AG09319 (cell line): ENCODE measurements around the gene APRT.
A peak's percentile ranks its signal among the peaks of the same experiment; 100 is the strongest.
"Not testable (repeated sequence)": the region's sequence is repeated elsewhere in the genome, so short reads cannot be mapped to it uniquely, and the experiment has no call there.

Experiments used
- DNase-seq: peaks from one replicate; pipeline ENCODE4 v3.0.0-alpha.2; 2010; ENCODE audit warnings: low read depth; ENCODE audit errors: extremely low read depth
- TF ChIP-seq, protein P1 (sequence below): IDR thresholded peaks from 2 replicates; pipeline ENCODE4 v1.5.1; 2011; ENCODE audit warnings: low read depth, mild to moderate bottlenecking, inconsistent platforms, low read length, moderate library complexity

APRT gene

DNA sequence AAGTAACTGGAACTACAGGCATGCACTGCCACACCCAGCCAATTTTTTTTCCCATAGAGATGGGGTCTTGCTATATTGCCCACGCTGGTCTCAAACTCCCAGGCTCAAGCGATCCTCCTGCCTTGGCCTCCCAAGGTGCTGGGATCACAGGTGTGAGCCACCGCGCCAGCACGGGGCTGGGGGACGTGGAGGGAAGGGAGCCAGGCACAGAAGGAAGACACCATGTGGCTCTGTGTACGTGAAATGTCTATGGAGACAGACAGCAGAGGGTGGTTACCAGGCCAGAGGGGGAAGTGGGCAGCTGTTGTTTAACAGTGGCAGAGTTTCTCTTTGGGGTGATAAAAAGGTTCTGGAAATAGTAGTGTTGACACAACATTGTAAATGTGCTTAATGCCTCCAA is 22.1 kb downstream of the APRT start:
- TF ChIP-seq, protein P1, sequence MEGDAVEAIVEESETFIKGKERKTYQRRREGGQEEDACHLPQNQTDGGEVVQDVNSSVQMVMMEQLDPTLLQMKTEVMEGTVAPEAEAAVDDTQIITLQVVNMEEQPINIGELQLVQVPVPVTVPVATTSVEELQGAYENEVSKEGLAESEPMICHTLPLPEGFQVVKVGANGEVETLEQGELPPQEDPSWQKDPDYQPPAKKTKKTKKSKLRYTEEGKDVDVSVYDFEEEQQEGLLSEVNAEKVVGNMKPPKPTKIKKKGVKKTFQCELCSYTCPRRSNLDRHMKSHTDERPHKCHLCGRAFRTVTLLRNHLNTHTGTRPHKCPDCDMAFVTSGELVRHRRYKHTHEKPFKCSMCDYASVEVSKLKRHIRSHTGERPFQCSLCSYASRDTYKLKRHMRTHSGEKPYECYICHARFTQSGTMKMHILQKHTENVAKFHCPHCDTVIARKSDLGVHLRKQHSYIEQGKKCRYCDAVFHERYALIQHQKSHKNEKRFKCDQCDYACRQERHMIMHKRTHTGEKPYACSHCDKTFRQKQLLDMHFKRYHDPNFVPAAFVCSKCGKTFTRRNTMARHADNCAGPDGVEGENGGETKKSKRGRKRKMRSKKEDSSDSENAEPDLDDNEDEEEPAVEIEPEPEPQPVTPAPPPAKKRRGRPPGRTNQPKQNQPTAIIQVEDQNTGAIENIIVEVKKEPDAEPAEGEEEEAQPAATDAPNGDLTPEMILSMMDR = no peak
- no peak for DNase-seq

DNA sequence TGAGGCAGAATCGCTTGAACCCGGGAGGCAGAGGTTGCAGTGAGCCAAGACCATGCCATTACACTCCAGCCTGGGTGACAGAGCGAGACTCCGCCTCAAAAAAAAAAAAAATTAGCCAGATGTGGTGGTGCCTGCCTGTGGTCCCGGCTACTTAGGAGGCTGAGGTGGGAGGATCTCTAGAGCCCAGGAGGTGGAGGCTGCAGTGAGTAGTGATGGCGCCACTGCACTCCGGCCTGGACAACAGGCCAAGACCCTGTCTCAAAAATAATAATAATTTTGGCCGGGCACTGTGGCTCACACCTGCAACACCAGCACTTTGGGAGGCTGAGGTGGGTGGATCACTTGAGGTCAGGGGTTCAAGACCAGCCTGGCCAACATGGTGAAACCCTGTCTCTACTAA is 23.0 kb downstream of the APRT start:
- DNase-seq = not testable (repeated sequence)

DNA sequence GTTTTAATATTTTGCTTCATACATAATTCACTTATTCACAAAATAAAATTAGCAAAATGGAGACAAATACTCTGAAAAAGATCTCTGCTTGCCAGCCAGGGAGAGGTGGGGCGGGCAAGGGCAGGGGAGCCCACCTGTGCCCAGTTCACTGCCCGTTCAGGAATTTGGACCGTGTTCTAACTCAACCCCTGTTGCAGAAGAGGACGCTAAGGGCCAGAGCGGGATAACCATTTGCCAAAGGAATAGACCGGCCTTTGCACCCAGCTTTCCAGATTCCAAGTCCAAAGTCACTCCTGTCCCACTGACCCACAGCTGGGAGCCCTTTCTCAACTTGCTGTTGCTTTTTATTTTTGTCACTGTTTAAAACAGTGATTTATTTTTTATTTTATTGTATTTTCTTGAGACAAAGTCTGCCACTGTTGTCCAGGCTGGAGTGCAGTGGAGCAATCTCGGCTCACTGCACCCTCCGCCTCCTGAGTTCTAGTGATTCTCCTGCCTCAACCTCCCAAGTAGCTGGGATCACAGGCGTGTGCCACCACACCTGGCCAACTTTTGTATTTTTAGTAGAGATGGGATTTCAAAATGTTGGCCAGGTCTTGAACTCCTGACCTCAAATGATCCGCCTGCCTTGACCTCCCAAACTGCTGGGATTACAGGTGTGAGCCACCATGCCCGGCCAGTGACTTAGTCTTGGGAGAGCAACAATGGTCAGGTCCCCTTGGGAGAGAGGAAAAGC is 24.0 kb downstream of the APRT start:
- DNase-seq = no peak
- TF ChIP-seq, protein P1 = no peak

DNA sequence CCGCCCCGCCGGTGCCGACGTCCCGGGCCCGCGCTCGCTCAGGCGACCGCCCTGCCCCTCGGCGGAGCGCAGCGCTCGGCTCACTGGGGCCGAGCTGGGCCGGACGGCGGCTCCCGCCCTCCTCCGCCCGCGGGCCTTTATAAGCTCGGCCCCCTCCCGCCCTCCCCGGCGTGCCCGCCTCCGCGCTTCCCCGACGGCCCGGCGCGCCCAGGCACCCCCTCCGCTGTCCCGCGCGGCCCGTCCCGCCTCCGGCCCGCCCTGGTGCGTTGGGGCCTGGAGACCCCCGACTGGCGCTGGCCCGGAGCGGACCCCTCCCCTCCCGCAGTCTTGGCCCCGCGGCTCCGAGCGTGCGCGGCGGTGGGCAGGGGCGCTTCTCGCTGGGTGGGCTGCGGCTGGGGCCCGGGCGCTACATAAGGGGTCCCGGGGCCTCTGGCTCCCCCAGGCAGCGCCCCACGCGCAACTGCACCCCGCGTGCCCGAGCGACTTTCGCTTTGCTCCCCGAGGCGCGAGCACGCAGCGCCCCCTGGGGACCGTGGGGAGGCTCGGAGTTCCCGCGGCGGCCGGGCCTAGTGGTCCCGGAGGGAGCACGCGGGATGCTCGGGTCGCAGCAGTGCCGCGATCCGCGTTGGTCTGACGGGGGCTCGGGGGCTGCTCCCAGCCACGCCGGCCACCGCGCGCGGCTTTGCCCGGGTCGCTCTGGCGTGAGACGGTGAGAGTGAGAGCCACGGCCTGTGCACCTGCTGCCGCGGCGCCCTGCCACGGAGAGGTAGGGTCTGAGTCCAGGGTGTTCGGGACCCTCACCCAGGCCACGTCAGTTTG is 26.4 kb downstream of the APRT start, which contains the start of gene PIEZO1:
TSS of gene PIEZO1 (minus strand) at position 115 of the 819 bp plus-strand sequence. CDS start 256 bp downstream, outside the sequence.
- TF ChIP-seq, protein P1 = peak; percentile 76

DNA sequence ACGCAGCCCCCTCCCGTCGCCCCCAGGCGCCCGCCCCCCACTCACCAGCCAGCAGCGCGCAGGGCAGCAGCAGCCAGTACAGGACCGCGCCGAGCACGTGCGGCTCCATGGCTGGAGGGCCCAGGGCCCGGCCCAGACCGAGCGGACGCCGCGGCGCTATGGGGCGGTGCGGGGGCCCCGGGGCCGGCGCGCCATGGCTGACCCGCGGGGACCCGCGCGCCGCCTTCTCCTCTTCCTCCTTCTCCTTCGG is 26.9 kb downstream of the APRT start:
- DNase-seq = no peak
- TF ChIP-seq, protein P1 = no peak

More for the DNA sequence above, 26.4 kb downstream of the APRT start, which contains the start of gene PIEZO1:
- DNase-seq = no peak

DNA sequence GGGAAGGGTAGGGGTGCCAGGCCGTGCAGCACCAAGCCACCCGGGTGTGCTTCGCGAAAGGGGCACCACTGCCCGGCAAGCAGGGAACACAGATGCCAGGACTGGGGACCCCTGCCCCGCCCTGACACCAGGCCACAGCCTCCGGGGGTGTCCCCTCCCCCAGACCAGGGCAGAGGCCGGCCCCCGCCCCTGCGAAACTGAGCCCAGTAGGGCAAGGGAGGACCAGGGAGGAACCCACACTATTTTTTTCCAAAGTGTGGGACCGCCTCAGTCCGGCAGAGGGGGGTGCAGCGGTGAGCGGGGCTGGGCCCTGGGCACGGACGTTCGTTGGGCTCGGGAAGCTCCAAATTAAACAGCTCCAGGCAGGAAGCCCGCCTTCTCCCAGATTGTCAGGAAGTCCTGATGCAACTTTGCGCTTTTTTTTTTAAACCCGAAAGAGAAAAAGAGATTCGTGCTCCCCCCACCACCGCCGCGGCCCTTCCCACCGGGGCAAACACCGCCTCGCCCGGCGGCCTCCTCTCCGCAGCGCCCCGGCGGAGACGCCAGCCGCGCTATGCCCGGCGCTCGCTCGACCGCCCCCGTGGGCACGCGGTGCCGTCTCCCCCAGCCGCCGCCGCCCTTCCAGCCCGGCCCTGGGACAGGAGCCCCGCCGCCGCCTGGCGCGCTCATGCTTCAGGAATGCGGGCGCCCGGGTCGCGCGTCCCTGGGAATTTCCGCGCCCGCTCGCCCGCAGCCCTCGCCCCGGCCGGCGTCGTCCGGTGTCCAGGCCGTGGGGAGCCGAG is 27.5 kb downstream of the APRT start:
- DNase-seq = no peak
- TF ChIP-seq, protein P1 = peak; percentile 63

DNA sequence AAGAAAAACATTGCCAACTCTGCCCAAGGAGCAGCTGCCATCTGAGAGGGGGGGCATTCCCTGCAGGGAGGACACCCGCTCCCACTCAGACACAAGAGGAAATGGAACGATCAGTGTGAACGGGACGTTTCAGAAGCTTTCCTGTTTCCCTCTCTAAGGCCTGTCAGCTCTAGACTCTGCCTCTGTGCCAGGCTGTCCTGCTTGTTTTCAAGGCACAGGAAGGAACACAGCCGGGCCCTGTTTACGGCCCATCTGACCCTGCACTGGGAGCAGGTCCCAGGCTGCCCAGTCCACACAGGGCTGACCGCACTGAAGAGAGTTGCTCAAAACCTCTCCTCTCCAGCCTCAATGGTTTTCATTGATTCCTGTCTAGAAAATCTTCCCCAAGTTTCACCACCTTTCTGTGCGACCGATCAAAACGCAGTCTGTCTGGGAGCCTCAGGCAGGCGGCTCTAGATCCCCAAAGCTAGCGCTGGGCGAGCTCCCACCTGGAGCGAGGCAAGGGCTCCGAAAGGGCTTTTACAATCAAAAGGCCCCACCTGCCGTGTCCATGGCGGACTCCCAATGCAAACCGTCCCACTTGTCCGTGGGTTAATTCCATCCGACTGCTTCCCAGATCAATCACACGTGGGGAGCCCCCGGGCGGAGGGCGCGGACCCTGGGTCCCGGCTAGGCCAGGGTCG is 28.2 kb downstream of the APRT start:
- DNase-seq = no peak
- TF ChIP-seq, protein P1 = no peak
